Renal cortex interstitium (tissue), 15 donors: ENCODE measurements around the gene PRPF6. TPM values are rescaled to one million over a fixed set of nuclear protein-coding genes. Genes with fewer than 3 reads are reported as not detected.
A peak's percentile ranks its signal among the peaks of the same experiment; 100 is the strongest.

Experiments used
- DNase-seq, 11 donors: peaks; one replicate each; pipeline ENCODE4 v3.0.0-alpha.2; 2013; ENCODE audit warnings: low read depth in 9 of 11, low spot score in 4 of 11; ENCODE audit errors: extremely low read depth in 1 of 11
- long read RNA-seq, 16 experiments: transcript quantifications; one replicate each; lab custom pipeline, GENCODE V29; 2026
- polyA plus RNA-seq, 3 donors: library from polyadenylated mRNA; unstranded; fragments of 120-200 nt; gene quantifications; one replicate each; pipeline ENCODE4 v1.2.1, GENCODE V29; 2013; ENCODE audit not compliant: insufficient read length in 3 of 3

Gene PRPF6, protein sequence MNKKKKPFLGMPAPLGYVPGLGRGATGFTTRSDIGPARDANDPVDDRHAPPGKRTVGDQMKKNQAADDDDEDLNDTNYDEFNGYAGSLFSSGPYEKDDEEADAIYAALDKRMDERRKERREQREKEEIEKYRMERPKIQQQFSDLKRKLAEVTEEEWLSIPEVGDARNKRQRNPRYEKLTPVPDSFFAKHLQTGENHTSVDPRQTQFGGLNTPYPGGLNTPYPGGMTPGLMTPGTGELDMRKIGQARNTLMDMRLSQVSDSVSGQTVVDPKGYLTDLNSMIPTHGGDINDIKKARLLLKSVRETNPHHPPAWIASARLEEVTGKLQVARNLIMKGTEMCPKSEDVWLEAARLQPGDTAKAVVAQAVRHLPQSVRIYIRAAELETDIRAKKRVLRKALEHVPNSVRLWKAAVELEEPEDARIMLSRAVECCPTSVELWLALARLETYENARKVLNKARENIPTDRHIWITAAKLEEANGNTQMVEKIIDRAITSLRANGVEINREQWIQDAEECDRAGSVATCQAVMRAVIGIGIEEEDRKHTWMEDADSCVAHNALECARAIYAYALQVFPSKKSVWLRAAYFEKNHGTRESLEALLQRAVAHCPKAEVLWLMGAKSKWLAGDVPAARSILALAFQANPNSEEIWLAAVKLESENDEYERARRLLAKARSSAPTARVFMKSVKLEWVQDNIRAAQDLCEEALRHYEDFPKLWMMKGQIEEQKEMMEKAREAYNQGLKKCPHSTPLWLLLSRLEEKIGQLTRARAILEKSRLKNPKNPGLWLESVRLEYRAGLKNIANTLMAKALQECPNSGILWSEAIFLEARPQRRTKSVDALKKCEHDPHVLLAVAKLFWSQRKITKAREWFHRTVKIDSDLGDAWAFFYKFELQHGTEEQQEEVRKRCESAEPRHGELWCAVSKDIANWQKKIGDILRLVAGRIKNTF
- 10 to 100 TPM; 81.8 to 95.2 (median 87.4) TPM for polyA plus RNA-seq
- long read RNA-seq, donor 1, transcript PRPF6-201 (21 exons, 3,044 nt) = major isoform, 8 of 42 reads
- long read RNA-seq, donor 1, partial matches to known transcripts = 34 of 42 reads
- long read RNA-seq, donor 1, other reads (novel, unspliced or antisense) = 0 of 42 reads
- long read RNA-seq, donor 2, transcript PRPF6-201 (21 exons, 3,044 nt) = major isoform, 7 of 49 reads
- long read RNA-seq, donor 2, partial matches to known transcripts = 42 of 49 reads
- long read RNA-seq, donor 2, other reads (novel, unspliced or antisense) = 0 of 49 reads
- long read RNA-seq, donor 3, transcript PRPF6-201 (21 exons, 3,044 nt) = major isoform, 16 of 47 reads
- long read RNA-seq, donor 3, partial matches to known transcripts = 31 of 47 reads
- long read RNA-seq, donor 3, other reads (novel, unspliced or antisense) = 0 of 47 reads
- long read RNA-seq, donor 4, transcript PRPF6-201 (21 exons, 3,044 nt) = major isoform, 9 of 21 reads
- long read RNA-seq, donor 4, partial matches to known transcripts = 12 of 21 reads
- long read RNA-seq, donor 4, other reads (novel, unspliced or antisense) = 0 of 21 reads
- long read RNA-seq, donor 5, transcript PRPF6-201 (21 exons, 3,044 nt) = major isoform, 19 of 73 reads
- long read RNA-seq, donor 5, partial matches to known transcripts = 54 of 73 reads
- long read RNA-seq, donor 5, other reads (novel, unspliced or antisense) = 0 of 73 reads
- long read RNA-seq, donor 6, transcript PRPF6-201 (21 exons, 3,044 nt) = major isoform, 8 of 56 reads
- long read RNA-seq, donor 6, partial matches to known transcripts = 48 of 56 reads
- long read RNA-seq, donor 6, other reads (novel, unspliced or antisense) = 0 of 56 reads
- long read RNA-seq, donor 7, transcript PRPF6-201 (21 exons, 3,044 nt) = major isoform, 16 of 60 reads
- long read RNA-seq, donor 7, partial matches to known transcripts = 44 of 60 reads
- long read RNA-seq, donor 7, other reads (novel, unspliced or antisense) = 0 of 60 reads
- long read RNA-seq, donor 8, transcript PRPF6-201 (21 exons, 3,044 nt) = major isoform, 19 of 91 reads
- long read RNA-seq, donor 8, partial matches to known transcripts = 72 of 91 reads
- long read RNA-seq, donor 8, other reads (novel, unspliced or antisense) = 0 of 91 reads
- long read RNA-seq, donor 9, transcript PRPF6-201 (21 exons, 3,044 nt) = major isoform, 18 of 37 reads
- long read RNA-seq, donor 9, partial matches to known transcripts = 19 of 37 reads
- long read RNA-seq, donor 9, other reads (novel, unspliced or antisense) = 0 of 37 reads
- long read RNA-seq, donor 10, transcript PRPF6-201 (21 exons, 3,044 nt) = major isoform, 5 of 50 reads
- long read RNA-seq, donor 10, partial matches to known transcripts = 45 of 50 reads
- long read RNA-seq, donor 10, other reads (novel, unspliced or antisense) = 0 of 50 reads
- long read RNA-seq, donor 11, transcript PRPF6-201 (21 exons, 3,044 nt) = major isoform, 17 of 39 reads
- long read RNA-seq, donor 11, partial matches to known transcripts = 22 of 39 reads
- long read RNA-seq, donor 11, other reads (novel, unspliced or antisense) = 0 of 39 reads
- long read RNA-seq, donor 12, transcript PRPF6-201 (21 exons, 3,044 nt) = major isoform, 8 of 15 reads
- long read RNA-seq, donor 12, partial matches to known transcripts = 7 of 15 reads
- long read RNA-seq, donor 12, other reads (novel, unspliced or antisense) = 0 of 15 reads
- long read RNA-seq, donor 13, transcript PRPF6-201 (21 exons, 3,044 nt) = major isoform, 22 of 141 reads
- long read RNA-seq, donor 13, partial matches to known transcripts = 119 of 141 reads
- long read RNA-seq, donor 13, other reads (novel, unspliced or antisense) = 0 of 141 reads
- long read RNA-seq, donor 14, transcript PRPF6-201 (21 exons, 3,044 nt) = major isoform, 14 of 21 reads
- long read RNA-seq, donor 14, partial matches to known transcripts = 7 of 21 reads
- long read RNA-seq, donor 14, other reads (novel, unspliced or antisense) = 0 of 21 reads
- long read RNA-seq, donor 15, transcript PRPF6-201 (21 exons, 3,044 nt) = major isoform, 5 of 11 reads
- long read RNA-seq, donor 15, partial matches to known transcripts = 6 of 11 reads
- long read RNA-seq, donor 15, other reads (novel, unspliced or antisense) = 0 of 11 reads
- long read RNA-seq, donor 16, transcript PRPF6-201 (21 exons, 3,044 nt) = major isoform, 47 of 129 reads
- long read RNA-seq, donor 16, partial matches to known transcripts = 82 of 129 reads
- long read RNA-seq, donor 16, other reads (novel, unspliced or antisense) = 0 of 129 reads

DNA sequence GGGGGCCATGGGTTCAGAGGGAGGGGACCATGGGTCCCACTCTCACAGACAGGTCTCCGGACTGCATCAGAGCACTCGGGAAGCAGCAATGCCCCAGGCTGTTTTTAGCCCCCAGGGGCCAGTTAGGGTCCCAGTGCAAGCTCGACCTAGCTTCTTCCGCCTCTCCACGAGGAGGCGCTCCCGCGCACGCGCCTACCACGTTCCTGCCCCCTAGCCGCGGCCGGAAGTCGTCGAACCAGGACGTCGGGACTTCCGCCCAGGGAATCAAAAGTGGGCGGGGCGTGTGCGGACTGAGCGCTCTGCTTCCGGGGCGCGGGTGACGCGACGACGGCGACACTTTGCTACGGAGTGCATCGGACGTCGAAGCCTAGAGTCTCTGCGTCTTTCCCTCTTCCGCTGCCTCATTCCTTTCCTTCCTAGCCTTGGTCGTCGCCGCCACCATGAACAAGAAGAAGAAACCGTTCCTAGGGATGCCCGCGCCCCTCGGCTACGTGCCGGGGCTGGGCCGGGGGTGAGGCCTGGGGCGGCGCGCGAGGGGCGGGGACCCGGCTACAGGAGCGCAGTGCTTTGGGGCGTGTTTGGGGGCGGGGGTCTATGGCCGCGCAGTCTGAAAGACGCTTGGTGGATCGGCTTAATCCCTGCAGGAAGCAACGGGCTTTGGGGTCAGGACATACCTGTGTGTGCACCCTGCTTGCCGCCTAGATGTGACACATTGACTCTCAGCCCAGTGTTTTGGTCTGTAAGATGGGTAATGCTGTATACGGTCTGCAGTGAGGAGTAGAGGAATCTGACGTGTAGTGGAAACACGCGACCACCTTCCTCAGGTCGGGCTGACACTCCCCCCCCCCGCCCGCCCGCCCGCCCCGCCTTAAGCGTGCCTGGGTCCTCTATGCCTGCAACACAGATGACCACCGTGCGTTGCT lies at the start of gene PRPF6:
TSS of gene PRPF6 (plus strand) at position 327 of the 923 bp plus-strand sequence. CDS start at position 441, 114 bp downstream.
- peak; percentile 81 to 95 (median 92) for DNase-seq

GRCh38 chr20:63931735-63932134 lies 49.2 kb upstream of the PRPF6 start:
- no peak for DNase-seq

DNA sequence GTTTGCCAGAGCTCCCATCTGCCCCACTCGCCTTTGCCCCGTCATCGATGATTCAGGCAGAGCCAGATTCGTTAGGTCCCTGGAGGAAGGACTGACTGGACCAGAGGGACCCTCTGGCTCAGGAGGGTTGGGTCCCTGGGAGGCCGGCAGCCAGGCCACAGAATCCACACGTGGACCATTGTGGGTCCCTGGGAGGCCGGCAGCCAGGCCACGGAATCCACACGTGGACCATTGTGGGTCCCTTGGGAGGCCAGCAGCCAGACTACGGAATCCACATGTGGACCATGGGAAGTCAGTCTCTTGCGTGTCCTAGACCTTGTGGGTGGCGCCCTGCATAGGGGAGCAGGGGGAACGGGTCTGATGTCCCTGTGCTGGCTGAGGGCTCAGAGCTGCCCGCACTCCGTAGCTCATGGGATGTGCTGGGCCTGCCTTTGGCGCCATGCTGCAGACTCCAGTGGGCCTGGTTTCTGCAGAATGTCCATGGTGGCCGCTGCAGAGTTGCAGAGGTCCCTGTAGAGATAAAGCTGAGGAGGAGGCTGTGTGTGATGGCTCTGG lies 48.2 kb upstream of the PRPF6 start:
- DNase-seq = no peak

GRCh38 chr20:63933646-63934045 lies 47.3 kb upstream of the PRPF6 start:
- no peak for DNase-seq

DNA sequence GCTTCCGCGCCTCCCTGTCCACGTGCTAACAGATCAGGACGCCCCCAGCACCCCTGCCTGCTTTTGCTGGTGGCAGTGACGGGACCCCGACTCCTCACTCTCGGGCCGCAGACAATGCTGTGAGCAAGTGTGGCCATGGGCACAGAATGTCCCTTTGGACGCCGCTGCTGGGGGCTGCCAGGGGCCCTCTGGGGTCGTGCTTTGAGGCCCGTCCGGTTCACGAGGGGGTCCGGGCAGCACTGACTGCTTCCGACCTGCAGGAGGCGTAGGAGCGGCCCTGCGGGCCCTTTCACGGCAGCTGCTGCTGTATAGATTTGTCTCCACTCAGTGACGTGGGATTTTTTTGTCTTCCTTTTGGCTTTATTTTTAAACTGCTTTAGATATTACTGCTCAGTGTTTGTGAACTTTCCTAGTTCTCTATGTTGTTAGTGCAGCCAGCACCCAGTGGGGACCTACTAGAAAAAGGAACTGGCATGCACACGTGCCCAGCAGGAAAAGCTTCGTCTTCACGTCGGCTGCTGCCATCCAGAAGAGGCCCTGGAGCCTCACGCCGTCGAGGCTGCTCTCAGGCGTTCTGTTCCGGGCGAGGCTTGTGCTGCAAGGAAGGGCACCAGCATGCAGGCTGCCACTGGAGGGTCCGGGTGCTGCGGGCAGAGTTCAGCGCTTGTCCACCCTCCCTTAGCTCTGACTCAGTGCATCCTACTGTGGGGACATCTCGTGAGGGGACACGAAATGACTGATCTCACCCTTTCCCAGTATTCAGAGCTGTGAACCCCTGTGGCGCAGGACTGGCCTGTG lies 46.5 kb upstream of the PRPF6 start:
- DNase-seq = no peak

- DNase-seq = no peak
Measured at GRCh38 chr20:63935447-63935846, 45.5 kb upstream of the PRPF6 start.

DNA sequence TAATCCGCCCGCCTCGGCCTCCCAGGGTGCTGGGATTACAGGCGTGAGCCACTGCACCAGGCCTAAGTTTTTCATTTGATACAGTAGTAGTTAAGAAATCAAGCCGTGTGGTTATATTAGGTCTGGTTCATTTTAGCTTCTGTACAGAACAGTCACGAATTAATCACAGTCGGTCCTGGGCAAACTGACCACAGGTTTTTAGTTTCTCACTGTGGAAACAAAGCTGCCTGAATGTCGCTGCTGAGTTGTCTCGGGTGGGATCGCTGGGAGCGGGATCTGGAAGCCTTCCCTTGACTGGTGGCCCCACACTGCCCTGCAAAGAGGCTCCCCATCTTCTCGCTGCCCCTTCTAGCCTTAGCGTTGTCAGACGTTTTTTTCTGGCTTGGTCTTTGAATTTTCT lies 43.3 kb upstream of the PRPF6 start:
- DNase-seq = no peak

GRCh38 chr20:63939061-63939935 lies 41.6 kb upstream of the PRPF6 start:
- DNase-seq = no peak

GRCh38 chr20:63940071-63940471 lies 40.9 kb upstream of the PRPF6 start:
- DNase-seq = no peak

DNA sequence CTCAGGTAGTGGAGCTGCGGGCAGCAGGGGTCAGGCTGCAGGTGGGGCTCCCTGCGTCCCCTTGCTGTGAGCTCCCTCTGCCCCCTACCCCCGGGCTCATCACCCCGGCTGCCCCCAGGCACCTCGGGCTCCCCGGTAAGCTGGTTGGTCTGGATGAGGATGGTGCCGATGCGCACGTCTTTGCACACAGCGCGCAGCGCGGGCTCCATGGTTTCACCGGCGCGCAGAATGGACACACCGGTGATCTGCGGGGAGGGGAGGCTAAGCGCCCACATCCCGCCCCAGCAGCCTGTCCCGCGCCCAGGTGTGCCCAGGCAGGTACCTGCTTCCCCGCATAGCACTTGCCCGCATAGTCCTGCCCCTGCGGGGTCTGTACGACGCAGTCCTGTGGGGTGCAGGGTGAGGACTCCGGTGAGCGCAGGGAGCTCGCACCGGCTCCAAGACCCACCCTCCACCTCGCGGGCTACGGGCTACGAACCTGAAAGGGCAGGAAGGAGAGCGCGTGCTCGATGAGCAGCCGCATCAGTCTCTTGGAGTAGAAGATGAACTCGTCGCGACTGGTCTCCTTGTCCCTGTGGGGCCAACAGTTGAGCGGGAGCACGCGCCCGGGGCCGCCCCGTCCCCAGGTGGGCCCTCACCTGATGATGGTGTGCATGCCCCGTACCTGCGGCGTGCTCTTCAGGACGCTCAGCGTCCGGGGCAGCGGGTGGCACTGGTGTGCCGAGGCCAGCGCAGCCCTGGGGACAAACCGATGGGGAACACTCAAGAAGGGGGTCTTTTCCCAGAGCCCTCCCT lies 40.3 kb upstream of the PRPF6 start:
- DNase-seq = no peak

- DNase-seq = no peak
Measured at GRCh38 chr20:63941282-63942081, 39.5 kb upstream of the PRPF6 start.
